Raji (cell line): ENCODE data around the gene GNG14.

Source experiments
- POLR2A ChIP-seq: IDR thresholded peaks from 2 replicates; pipeline ENCODE4 v1.6.1; 2011; ENCODE audit warnings: low read depth, low read length, control low read depth; ENCODE audit not compliant: insufficient read depth

Gene GNG14

DNA sequence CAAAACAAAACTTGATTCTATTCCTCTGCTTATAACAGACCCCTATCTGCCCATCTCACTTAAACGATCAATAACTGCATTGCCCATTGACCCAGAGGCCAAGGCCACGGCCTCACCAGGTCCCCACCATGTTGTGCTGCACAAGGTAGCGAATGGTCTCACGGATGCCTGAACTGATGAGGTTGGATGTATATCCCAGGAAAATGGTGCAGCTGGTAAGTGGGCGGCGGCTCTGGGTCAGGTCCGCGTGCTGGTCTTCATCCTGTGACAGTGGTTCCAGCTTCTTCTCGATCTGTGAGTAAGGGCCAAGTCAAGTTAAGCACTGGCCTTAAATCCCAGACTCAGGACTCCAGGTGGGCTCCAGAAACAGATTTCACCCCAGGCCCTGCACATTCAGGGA, 7.8 kb upstream of the GNG14 start:
- no peak for TF ChIP-seq POLR2A

DNA sequence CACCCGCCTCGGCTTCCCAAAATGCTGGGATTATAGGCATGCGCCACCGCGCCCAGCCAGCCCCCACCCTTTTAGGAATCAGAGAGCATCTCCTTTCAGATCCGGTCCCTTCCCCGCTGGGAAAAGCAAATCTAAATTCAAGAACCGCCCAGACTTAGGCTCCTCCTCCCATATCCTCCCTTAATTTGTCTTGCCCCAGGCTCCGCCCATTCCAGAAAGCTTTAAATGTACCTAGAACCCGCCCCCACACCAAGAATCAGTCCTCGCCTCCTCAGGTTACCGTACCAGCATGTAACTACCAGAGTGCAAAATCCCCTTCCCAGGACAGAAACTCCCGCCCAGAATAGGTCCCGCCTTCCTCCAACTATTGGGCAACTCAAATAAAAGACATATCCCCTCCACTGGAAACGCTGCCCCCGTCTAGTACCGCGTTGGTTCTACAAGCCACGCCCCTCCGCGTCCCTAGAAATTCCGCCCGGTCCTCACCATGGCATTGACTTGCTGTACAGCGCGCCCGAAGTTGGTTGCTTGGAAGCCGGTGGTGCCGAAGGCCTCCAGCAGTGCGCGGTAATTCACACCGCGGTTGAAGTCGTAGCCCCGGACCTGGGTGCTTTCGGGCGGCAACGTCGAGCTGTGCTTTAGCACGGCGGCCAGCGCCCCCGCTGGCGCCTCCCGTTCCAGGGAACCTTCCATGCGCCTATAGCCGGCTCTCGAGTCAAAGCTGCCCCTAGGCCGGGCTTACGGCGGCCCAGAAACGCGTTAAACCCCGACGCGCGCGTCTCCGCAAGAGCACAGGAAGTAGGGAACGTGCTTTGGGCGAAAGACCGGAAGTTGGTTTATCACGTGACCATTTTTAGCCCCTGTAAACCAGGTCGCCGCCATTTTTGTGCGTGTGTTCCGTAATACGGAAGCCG, 6.5 kb upstream of the GNG14 start, which contains the start of gene DHPS:
DHPS (minus strand) TSS at position 807 of the 914 bp plus-strand sequence; CDS start at position 693, 114 bp downstream.
- TF ChIP-seq POLR2A = peak; percentile 82

- TF ChIP-seq POLR2A = no peak
Measured at GRCh38 chr19:12685831-12686230, 2.0 kb upstream of the GNG14 start.

- no peak for TF ChIP-seq POLR2A
Measured at GRCh38 chr19:12689012-12689411, 1.2 kb downstream of the GNG14 start.

- no peak for TF ChIP-seq POLR2A
Measured at GRCh38 chr19:12689581-12690216, 1.9 kb downstream of the GNG14 start.

GRCh38 chr19:12692960-12693359, 5.2 kb downstream of the GNG14 start:
- TF ChIP-seq POLR2A = no peak

- TF ChIP-seq POLR2A = no peak
Measured at GRCh38 chr19:12694641-12695040, 6.8 kb downstream of the GNG14 start.

DNA sequence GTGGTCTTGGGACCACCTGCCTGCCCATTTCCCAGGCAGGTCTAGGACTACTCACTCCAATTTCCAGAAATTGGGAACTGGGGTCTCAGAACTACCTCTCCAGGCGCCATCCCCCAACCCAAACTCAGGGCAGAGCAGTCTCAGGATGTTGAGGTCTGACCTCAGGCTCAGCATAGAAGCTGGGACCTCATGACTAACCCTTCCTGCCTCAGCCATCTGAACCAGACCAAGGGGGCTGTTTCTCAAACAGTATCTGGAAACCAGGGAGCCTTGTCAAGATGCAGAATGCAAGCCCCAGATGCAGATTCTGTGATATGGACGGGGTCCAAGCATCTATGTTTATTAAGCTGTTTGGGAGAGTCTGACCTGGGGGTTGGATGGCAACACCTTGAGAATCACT, 7.3 kb downstream of the GNG14 start:
- no peak for TF ChIP-seq POLR2A

- no peak for TF ChIP-seq POLR2A
Measured at GRCh38 chr19:12695514-12695913, 7.7 kb downstream of the GNG14 start.

GRCh38 chr19:12695997-12696365, 8.2 kb downstream of the GNG14 start:
- TF ChIP-seq POLR2A = no peak

DNA sequence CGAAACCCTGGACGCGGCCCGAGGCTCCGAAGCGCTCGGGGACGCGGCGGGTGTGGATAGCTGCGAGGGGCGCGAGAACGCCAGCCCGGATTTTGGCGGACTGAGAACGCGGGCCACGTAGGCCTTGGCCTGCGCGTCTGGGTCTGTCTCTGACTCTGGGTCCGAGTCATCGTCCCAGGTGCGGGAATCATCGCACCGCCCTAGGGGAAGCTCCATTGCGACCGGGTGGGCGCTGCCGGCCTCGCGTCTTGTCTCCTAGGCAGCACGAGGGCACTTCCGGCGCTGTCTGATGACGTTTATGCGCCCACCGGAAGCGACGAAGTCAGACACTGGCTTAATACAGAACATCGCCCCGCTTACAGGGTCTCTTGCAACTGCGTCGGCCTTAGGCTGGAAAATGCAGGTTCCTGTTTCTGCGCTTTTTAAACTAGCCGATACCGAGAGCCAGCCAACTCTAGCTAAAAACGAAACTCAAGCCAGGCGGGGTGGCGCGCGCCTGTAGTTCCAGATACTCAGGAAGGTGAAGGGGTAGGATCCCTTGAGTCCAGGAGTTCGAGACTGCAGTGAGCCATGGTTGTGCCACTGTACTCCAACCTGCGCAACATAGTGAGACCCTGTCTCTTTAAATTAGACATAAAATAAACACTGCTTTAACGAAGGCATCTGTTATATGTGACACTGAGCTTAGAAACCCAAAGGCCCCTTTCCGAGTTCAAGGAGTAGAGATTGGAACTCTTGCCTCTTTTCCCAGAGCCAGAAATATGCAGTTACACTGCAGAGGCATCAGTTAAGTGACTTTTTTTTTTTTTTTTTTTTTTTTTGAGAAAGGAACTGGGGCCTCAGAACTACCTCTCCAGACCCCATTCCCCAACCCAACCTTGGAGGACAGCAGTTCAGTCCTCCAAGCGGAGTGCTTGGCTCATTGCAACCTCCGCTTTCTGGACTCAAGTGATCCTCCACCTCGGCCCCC, 8.9 kb downstream of the GNG14 start, which contains the start of gene FBXW9:
FBXW9 (minus strand) TSS at position 266 of the 970 bp plus-strand sequence; CDS start at position 216, 50 bp downstream.
- TF ChIP-seq POLR2A = peak; percentile 71

DNA sequence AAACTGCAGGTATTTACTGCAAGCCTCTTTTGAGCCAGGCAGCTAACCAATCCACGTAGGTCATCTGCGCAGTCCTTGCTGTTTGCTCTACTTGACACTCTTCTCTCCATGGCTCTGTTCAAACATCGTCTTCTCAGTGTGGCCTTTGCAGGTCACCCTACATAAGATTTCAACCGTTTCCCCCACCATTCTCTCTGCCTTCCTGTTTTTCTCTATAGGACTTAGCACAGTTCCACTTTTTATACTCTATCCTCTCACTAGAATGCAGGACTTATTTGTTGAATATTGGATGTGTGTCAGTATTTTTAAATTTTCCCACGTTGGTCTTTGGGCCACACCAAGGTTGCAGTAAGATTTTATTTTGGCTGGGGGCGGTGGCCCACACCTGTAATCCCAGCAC, 10.3 kb downstream of the GNG14 start:
- no peak for TF ChIP-seq POLR2A

DNA sequence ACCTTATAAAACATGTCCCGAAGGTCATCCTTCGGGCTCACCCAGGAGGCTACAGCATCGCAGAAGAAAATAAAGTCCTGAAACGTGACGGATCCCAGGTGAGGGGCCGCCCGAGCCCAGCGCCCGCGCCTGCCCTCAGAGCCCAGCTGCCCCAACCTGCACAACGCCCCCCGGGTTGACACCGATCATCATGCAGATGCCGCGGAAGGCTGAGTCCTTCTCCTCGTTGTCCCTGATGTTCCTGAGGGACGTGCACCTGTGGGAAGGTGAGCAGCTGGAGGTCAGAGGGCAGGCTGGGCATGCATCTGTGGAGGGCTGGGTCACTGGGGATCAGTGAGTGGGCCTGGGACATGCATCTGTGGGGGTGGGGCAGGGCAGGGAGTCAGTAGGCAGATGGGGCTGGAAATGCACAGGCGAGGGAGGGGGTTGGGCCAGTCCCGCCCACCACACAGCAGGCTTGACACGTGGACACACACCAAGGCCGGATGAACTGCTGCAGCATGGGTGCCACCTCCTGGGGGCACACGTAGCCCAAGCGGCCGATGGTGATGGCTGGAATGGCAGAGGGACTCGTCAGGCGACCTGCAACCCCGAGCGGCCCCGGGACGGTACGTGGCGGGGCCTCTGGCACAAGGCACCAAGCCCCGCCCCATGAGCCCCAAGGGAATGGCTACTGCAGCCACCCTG, 13.9 kb downstream of the GNG14 start:
- no peak for TF ChIP-seq POLR2A

- no peak for TF ChIP-seq POLR2A
Measured at GRCh38 chr19:12703046-12703445, 15.2 kb downstream of the GNG14 start.
